IMR-90 (cell line): Measurements from ENCODE around the gene TRIM2. TPM values are rescaled to one million over a fixed set of nuclear protein-coding genes. Genes with fewer than 3 reads are reported as not detected.

Experiments
- ATAC-seq: fragments of 200-7000 bp; cut with Tn5 transposase; 2 replicates; pipeline ENCODE4 v1.9.1; 2020; ENCODE audit warnings: low read depth, mild to moderate bottlenecking, moderate library complexity
- BruUV-seq: library from RNA; stranded (reverse); fragments of 400-500 nt; replicated peaks from 2 replicates; lab custom pipeline; 2021; lab: Mats Ljungman, UMichigan
- CTCF ChIA-PET: fragments of 300-600 bp; formaldehyde crosslinking; extraction: SDS; loops from one replicate; lab custom pipeline; 2021; ENCODE audit warnings: antibody characterized with exemption; lab: Yijun Ruan, JAX
- POLR2A ChIA-PET: fragments of 300-600 bp; sonication (Branson Sonifier 250); formaldehyde crosslinking; loops from one replicate; lab custom pipeline; 2022; ENCODE audit warnings: antibody characterized with exemption; ENCODE audit not compliant: unreplicated experiment; lab: Charles Lee
- DNase-seq: peaks from one replicate; pipeline ENCODE4 v3.0.0; 2013
- H2AFZ ChIP-seq: replicated peaks from 2 replicates; pipeline ENCODE3; 2013; ENCODE audit warnings: low read length, mild to moderate bottlenecking; ENCODE audit not compliant: poor library complexity
- H2AK5ac ChIP-seq: 2 replicates; pipeline ENCODE4 v1.6.1; 2013; ENCODE audit warnings: low read depth, low read length, inconsistent platforms
- H2AK9ac ChIP-seq: replicated peaks from 2 replicates; pipeline ENCODE3; 2013; ENCODE audit warnings: mild to moderate bottlenecking, low read depth, low read length, moderate library complexity; ENCODE audit not compliant: poor library complexity
- H2BK120ac ChIP-seq: 2 replicates; pipeline ENCODE4 v1.6.1; 2013; ENCODE audit warnings: low read depth, low read length, inconsistent platforms
- H2BK15ac ChIP-seq: 3 replicates; pipeline ENCODE4 v1.6.1; 2013; ENCODE audit warnings: low read depth, low read length, inconsistent platforms
- H2BK20ac ChIP-seq: 2 replicates; pipeline ENCODE4 v1.6.1; 2013; ENCODE audit warnings: low read depth, mild to moderate bottlenecking, inconsistent platforms, low read length, moderate library complexity
- H2BK5ac ChIP-seq: 2 replicates; pipeline ENCODE4 v1.6.1; 2013; ENCODE audit warnings: mild to moderate bottlenecking, low read depth, low read length, inconsistent platforms; ENCODE audit not compliant: poor library complexity, severe bottlenecking
- H3K14ac ChIP-seq: replicated peaks from 2 replicates; pipeline ENCODE4 v1.6.1; 2013; ENCODE audit warnings: low read depth, low read length, inconsistent platforms
- H3K18ac ChIP-seq: 2 replicates; pipeline ENCODE4 v1.6.1; 2013; ENCODE audit warnings: low read depth, low read length, control low read depth
- H3K23ac ChIP-seq: 2 replicates; pipeline ENCODE4 v1.6.1; 2013; ENCODE audit warnings: low read depth, low read length, inconsistent platforms
- H3K27ac ChIP-seq: 2 replicates; pipeline ENCODE4 v1.5.1; 2013; ENCODE audit warnings: mild to moderate bottlenecking, control low read depth, low read length; ENCODE audit not compliant: insufficient read depth
- H3K27me3 ChIP-seq: 2 replicates; pipeline ENCODE4 v1.6.1; 2013; ENCODE audit warnings: low read length; ENCODE audit not compliant: control insufficient read depth, insufficient read depth
- H3K36me3 ChIP-seq: 2 replicates; pipeline ENCODE4 v1.6.1; 2013; ENCODE audit warnings: low read length, mixed read lengths; ENCODE audit not compliant: control insufficient read depth, insufficient read depth
- H3K4ac ChIP-seq: 2 replicates; pipeline ENCODE4 v1.6.1; 2013; ENCODE audit warnings: low read depth, low read length, inconsistent platforms
- H3K4me1 ChIP-seq: 2 replicates; pipeline ENCODE4 v1.6.1; 2013; ENCODE audit warnings: low read length, mixed read lengths; ENCODE audit not compliant: control insufficient read depth, insufficient read depth
- H3K4me2 ChIP-seq: 2 replicates; pipeline ENCODE4 v1.6.1; 2013; ENCODE audit warnings: low read depth, mild to moderate bottlenecking, control low read depth, low read length, moderate library complexity
- H3K4me3 ChIP-seq: 2 replicates; pipeline ENCODE4 v1.5.1; 2013; ENCODE audit warnings: low read depth, mild to moderate bottlenecking, control low read depth, low read length, moderate library complexity; ENCODE audit not compliant: insufficient read depth
- H3K56ac ChIP-seq: 2 replicates; pipeline ENCODE4 v1.6.1; 2013; ENCODE audit warnings: low read length, inconsistent platforms; ENCODE audit not compliant: insufficient read depth; ENCODE audit errors: extremely low read depth
- H3K79me1 ChIP-seq, 2 experiments: 2 replicates each; pipeline ENCODE4 v1.6.1; 2013; ENCODE audit warnings: low read length in 2 of 2, inconsistent platforms in 1 of 2, low read depth in 1 of 2
- H3K9ac ChIP-seq: 2 replicates; pipeline ENCODE4 v1.6.1; 2013; ENCODE audit warnings: low read depth, low read length, control low read depth
- H3K9me1 ChIP-seq: 2 replicates; pipeline ENCODE4 v1.6.1; 2013; ENCODE audit warnings: low read length, inconsistent platforms; ENCODE audit not compliant: insufficient read depth
- H3K9me3 ChIP-seq: 2 replicates; pipeline ENCODE4 v1.6.1; 2013; ENCODE audit warnings: low read length; ENCODE audit not compliant: control insufficient read depth, insufficient read depth
- H4K20me1 ChIP-seq: 2 replicates; pipeline ENCODE4 v1.6.1; 2013; ENCODE audit warnings: low read length, inconsistent platforms; ENCODE audit not compliant: insufficient read depth
- H4K5ac ChIP-seq: 2 replicates; pipeline ENCODE4 v1.6.1; 2013; ENCODE audit warnings: mild to moderate bottlenecking, low read depth, low read length, control low read depth
- H4K8ac ChIP-seq, 2 experiments: 2 replicates each; pipeline ENCODE4 v1.6.1; 2013; ENCODE audit warnings: low read depth in 2 of 2, low read length in 2 of 2, control low read depth in 1 of 2, inconsistent platforms in 1 of 2
- H4K91ac ChIP-seq: 2 replicates; pipeline ENCODE4 v1.6.1; 2013; ENCODE audit warnings: low read depth, low read length, inconsistent platforms; ENCODE audit not compliant: insufficient read depth
- BHLHE40 ChIP-seq: fragments of 150-350 bp; IDR thresholded peaks from 2 replicates; pipeline ENCODE4 v1.6.1; 2016; ENCODE audit warnings: mild to moderate bottlenecking, low read depth, low read length
- CEBPB ChIP-seq: IDR thresholded peaks from 2 replicates; pipeline ENCODE4 v1.6.1; 2012; ENCODE audit warnings: low read depth, low read length, improper control_type of control experiment
- CHD1 ChIP-seq: IDR thresholded peaks from 2 replicates; pipeline ENCODE4 v1.6.1; 2012; ENCODE audit warnings: low read depth, low read length, improper control_type of control experiment
- ELK1 ChIP-seq: fragments of 150-350 bp; IDR thresholded peaks from 2 replicates; pipeline ENCODE4 v1.6.1; 2016; ENCODE audit warnings: low read depth, mild to moderate bottlenecking, low read length, moderate library complexity, borderline replicate concordance
- FOS ChIP-seq: fragments of 150-350 bp; IDR thresholded peaks from 2 replicates; pipeline ENCODE4 v1.6.1; 2016; ENCODE audit warnings: low read depth, low read length
- MAFK ChIP-seq: IDR thresholded peaks from 2 replicates; pipeline ENCODE4 v1.6.1; 2012; ENCODE audit warnings: low read depth, low read length, improper control_type of control experiment
- MAZ ChIP-seq: IDR thresholded peaks from 2 replicates; pipeline ENCODE4 v1.6.1; 2012; ENCODE audit warnings: low read depth, mild to moderate bottlenecking, low read length, improper control_type of control experiment, moderate library complexity, borderline replicate concordance
- MXI1 ChIP-seq: IDR thresholded peaks from 2 replicates; pipeline ENCODE4 v1.6.1; 2012; ENCODE audit warnings: low read depth, mild to moderate bottlenecking, low read length, moderate library complexity, borderline replicate concordance
- NFE2L2 ChIP-seq: fragments of 150-350 bp; IDR thresholded peaks from 2 replicates; pipeline ENCODE4 v1.6.1; 2016; ENCODE audit warnings: low read depth, mild to moderate bottlenecking, low read length
- POLR2A ChIP-seq: IDR thresholded peaks from 2 replicates; pipeline ENCODE4 v1.6.1; 2012; ENCODE audit warnings: mild to moderate bottlenecking, low read depth, low read length
- RAD21 ChIP-seq: IDR thresholded peaks from 2 replicates; pipeline ENCODE4 v1.6.1; 2012; ENCODE audit warnings: low read length, improper control_type of control experiment
- RCOR1 ChIP-seq: IDR thresholded peaks from 2 replicates; pipeline ENCODE4 v1.6.1; 2012; ENCODE audit warnings: mild to moderate bottlenecking, low read length, improper control_type of control experiment; ENCODE audit not compliant: insufficient replicate concordance
- RFX5 ChIP-seq: IDR thresholded peaks from 2 replicates; pipeline ENCODE4 v1.8.0; 2012; ENCODE audit warnings: low read depth, mild to moderate bottlenecking, low read length, moderate library complexity
- SMC3 ChIP-seq: fragments of 150-350 bp; IDR thresholded peaks from 2 replicates; pipeline ENCODE4 v1.6.1; 2016; ENCODE audit warnings: low read depth, mild to moderate bottlenecking, antibody characterized with exemption, low read length, moderate library complexity
- USF2 ChIP-seq: fragments of 150-350 bp; IDR thresholded peaks from 2 replicates; pipeline ENCODE4 v1.6.1; 2017; ENCODE audit warnings: mild to moderate bottlenecking, antibody characterized with exemption, low read length, low read depth
- WGBS, 2 experiments: methylation state at CpG; one replicate each; pipeline versions ENCODE4 v1.1.5 to v1.1.7; 2013; ENCODE audit warnings: missing lambda C conversion rate in 2 of 2; ENCODE audit not compliant: insufficient read length in 1 of 2; ENCODE audit errors: extremely low coverage in 2 of 2; 5-methylcytosine and 5-hydroxymethylcytosine counted together
- dilution Hi-C: fragments of 300-500 bp; cut with HindIII; formaldehyde crosslinking; loops from one replicate; pipeline ENCODE4 v1.14.3; 2018; ENCODE audit warnings: low sequenced_read_pairs; ENCODE audit not compliant: unreplicated experiment
- in situ Hi-C: fragments of 300-500 bp; cut with MboI; formaldehyde crosslinking; loops from 3 replicates; pipeline ENCODE4 v1.14.3; 2019; ENCODE audit warnings: low sequenced_read_pairs, inconsistent platforms, mixed read lengths
- intact Hi-C: fragments of 100-400 bp; cut with micrococcal nuclease; formaldehyde crosslinking; loops from 2 replicates; pipeline ENCODE4 v1.10.0; 2022
- polyA plus RNA-seq, 3 experiments: library from polyadenylated mRNA; depleted of rRNA; stranded (reverse); fragments of >200 nt; gene quantifications; 2 replicates each; pipeline ENCODE4 v1.2.3, GENCODE V29; 2012; ENCODE audit warnings: low replicate concordance in 1 of 3
- total RNA-seq: library from RNA; depleted of rRNA; stranded (reverse); fragments of >200 nt; gene quantifications from 2 replicates; pipeline ENCODE4 v1.2.3, GENCODE V29; 2012

TRIM2 gene
- total and polyA plus RNA-seq, 2 of the 4 experiments (the other 2 are of a cell fraction), result 16.0 to 64.2 TPM

DNA sequence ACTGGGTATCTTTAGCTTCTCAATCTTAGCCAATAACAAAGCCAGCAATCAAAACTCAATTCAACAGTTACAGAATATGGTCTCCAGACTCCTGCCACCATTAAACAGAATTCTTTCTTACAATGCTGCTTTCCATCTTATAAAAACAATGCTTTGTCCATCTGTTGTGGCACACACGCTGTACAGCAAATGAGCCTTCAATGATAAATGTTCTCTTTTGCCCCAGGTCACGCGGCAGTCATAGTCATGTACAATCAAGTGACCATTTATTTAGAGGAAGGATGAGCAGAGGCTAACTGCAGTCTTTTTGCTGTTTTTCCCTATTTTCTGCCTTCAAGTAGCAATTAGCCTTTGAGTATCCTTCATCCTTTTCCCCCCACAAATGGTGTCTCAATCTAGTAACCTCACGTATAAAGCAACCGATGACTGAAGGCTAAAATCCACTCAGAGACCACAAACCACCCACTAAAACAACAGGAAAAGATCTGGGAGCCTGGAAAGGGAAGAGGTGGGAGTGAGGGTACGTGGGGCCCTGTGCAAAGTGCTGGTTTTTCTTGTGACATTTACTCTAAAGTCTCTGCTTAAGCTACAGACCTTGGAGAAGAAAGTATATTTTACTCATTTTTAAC, 24.4 kb downstream of the TRIM2 start:
- H3K4me2 ChIP-seq, result no peak overlapping the region
- no peak overlapping the region for H3K14ac ChIP-seq
- BruUV-seq, result no TSS peak
- peaks cover 12% of the 10 kb centered on the region; the same call in 1 of the 2 replicates for H3K9me1 ChIP-seq
- DNase-seq (no peak), ATAC-seq (no peak)
- H3K9me3 ChIP-seq, result no peaks in the 10 kb centered on the region
- no peak overlapping the region for H2AK9ac ChIP-seq
- ChIA-PET POLR2A (no interaction called here), CTCF (no interaction called here)
- no peak overlapping the region for H3K4ac ChIP-seq
- H3K4me1 ChIP-seq, result peaks cover 15% of the 10 kb centered on the region
- H4K5ac ChIP-seq, result no peak overlapping the region
- peak overlapping the region; percentile 36; the same call in 1 of the 2 replicates for H3K23ac ChIP-seq
- no peak overlapping the region for H4K91ac ChIP-seq
- H2BK120ac ChIP-seq, result no peak overlapping the region
- no peaks in the 10 kb centered on the region for H3K36me3 ChIP-seq
- no peak overlapping the region for H2BK20ac ChIP-seq
- in situ Hi-C loops, result no loop called here
- no peak overlapping the region for H3K9ac ChIP-seq
- no peak overlapping the region for H2BK5ac ChIP-seq
- H2BK15ac ChIP-seq, result no peak overlapping the region
- dilution Hi-C loops, result no loop called here
- no peak overlapping the region for H3K18ac ChIP-seq
- no peak overlapping the region for H3K4me3 ChIP-seq
- H3K56ac ChIP-seq, result no peak overlapping the region
- intact Hi-C loops, result loop anchor here (1.0 to 10.0 kb wide), 2 partner anchors 26 to 236 kb away; partner anchors contain the start of gene TMEM131L
- no peaks in the 10 kb centered on the region for H3K27me3 ChIP-seq
- 100% methylated on average over 2 of the region's 6 CpGs; no CpG with 5 or more reads in 1 of the 2 experiments for WGBS, 2 experiments
- H2AK5ac ChIP-seq, result 0 out of 2 replicates have a peak overlapping the region, but pooled peaks have one; percentile 23
- peaks cover 50 to 84% of the 10 kb centered on the region in 2 experiments for H3K79me1 ChIP-seq
- 0 out of 4 replicates have a peak overlapping the region, but pooled peaks of 1 of the 2 experiments have one; percentile 3 for H4K8ac ChIP-seq
- no peak overlapping the region for H2AFZ ChIP-seq
- no peak overlapping the region for H3K27ac ChIP-seq
- H4K20me1 ChIP-seq, result peaks cover 3% of the 10 kb centered on the region; the same call in 1 of the 2 replicates
- no peak for TF ChIP-seq SMC3
- TF ChIP-seq BHLHE40, result no peak
- TF ChIP-seq FOS, result no peak
- no peak for TF ChIP-seq ELK1
- TF ChIP-seq CHD1, result no peak
- TF ChIP-seq NFE2L2, result no peak
- no peak for TF ChIP-seq MAFK
- TF ChIP-seq MXI1, result no peak
- no peak for TF ChIP-seq RCOR1
- TF ChIP-seq CEBPB, result no peak
- no peak for TF ChIP-seq POLR2A
- TF ChIP-seq MAZ, result no peak
- no peak for TF ChIP-seq RFX5
- TF ChIP-seq USF2, result no peak
- TF ChIP-seq RAD21, result no peak
